Measurements from ENCODE around the gene CACNA1D.

CACNA1D gene

DNA sequence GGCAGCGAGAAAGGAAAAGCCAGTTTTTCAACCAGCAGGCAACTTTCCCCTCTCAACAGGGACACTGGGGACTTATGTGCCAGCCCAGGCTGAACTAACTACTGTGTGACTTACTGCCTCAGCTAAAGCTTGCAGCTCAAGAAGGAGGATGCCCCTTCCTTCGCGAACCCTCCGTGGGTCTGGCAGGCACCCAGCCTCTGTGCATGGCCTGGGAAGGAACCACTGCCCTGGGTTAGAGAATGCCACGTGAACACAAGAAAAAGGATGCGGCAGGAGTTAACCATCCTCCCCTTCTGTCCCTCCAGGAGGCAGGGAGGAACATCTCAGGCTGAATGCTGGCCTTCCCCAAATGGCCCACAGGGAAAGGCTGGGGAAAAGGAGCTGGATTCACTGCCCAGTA is 322.8 kb downstream of the CACNA1D start:
- in situ Hi-C loops (cut with MboI; ENCODE audit: low sequenced_read_pairs), result no loop called here

- in situ Hi-C loops (cut with MboI; ENCODE audit: low sequenced_read_pairs), result no loop called here
Measured at GRCh38 chr3:53817809-53818208, 323.4 kb downstream of the CACNA1D start.

DNA sequence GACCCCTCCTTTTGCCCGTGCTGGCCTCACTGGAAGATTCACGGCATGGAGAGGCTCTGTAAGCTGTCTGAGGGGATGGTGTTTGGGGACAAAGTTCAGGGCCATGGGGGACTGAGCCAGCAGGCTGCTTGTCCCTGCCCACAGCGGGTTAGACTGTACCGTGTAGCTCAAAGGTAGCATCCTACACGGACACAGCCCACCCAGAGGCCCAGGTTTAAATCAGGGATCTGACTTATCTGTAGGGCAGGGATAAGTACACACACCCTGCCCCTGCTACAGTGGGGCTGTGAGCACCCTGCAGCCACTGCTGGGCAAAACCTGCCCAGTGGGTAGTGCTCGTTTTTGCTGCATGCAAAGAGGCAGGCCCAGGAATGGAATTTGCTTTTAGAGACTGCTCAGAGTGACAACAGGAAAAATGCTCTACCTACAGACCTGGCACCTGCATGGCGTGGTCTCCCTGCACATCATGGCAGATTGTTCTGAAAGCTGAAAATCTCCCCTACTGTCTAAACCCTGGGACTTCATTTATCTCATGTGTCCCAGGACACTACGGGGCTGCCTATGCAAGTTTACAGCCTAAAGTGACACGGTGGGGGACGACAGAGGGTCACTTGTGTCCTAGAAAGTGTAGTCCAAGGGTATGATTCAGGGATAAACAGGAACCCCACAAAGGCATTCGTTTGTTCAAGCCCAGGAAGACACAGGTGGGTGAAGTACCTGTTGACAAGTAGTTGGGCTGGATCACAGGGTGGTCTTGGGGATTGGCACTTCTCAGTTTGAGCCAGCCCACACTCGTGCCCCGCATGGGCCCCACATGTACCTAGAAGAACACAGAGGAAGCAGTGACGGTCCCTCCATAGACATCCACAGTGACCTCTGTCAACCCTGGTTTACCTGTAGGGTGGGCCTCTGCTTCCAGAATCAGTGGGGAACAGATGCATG is 324.1 kb downstream of the CACNA1D start:
- in situ Hi-C loops (cut with MboI; ENCODE audit: low sequenced_read_pairs), result no loop called here

- in situ Hi-C loops (cut with MboI; ENCODE audit: low sequenced_read_pairs), result no loop called here
Measured at GRCh38 chr3:53819163-53819868, 324.9 kb downstream of the CACNA1D start.

GRCh38 chr3:53820084-53820483 is 325.7 kb downstream of the CACNA1D start:
- in situ Hi-C loops (cut with MboI; ENCODE audit: low sequenced_read_pairs), result no loop called here

- in situ Hi-C loops (cut with MboI; ENCODE audit: low sequenced_read_pairs), result no loop called here
Measured at GRCh38 chr3:53820756-53821580, 326.6 kb downstream of the CACNA1D start.

DNA sequence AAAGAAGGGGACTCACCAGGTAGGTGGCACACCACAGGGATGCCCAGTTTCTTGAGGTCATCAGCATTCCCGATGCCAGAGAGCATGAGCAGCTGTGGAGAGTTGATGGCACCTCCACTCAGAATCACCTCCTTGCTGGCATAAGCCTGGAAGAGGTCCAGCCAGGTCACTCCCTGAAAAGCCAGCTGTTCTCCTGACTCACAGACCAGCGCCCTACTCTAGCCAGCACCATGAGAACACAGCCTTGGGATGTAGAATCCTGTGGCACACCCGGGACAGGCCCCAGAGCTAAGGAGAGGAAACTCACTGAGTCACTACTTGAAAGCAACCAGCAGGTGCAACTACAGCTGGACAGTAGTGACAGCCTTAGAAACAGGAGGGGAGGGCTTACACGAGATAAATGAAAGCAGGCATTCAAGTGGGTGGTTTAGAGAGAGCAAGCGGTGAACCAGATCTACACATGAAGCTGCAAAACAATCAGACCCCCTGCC is 327.3 kb downstream of the CACNA1D start:
- in situ Hi-C loops (cut with MboI; ENCODE audit: low sequenced_read_pairs), result no loop called here

GRCh38 chr3:53822331-53822741 is 327.9 kb downstream of the CACNA1D start:
- in situ Hi-C loops (cut with MboI; ENCODE audit: low sequenced_read_pairs), result no loop called here

- in situ Hi-C loops (cut with MboI; ENCODE audit: low sequenced_read_pairs), result no loop called here
Measured at GRCh38 chr3:53823026-53823955, 328.9 kb downstream of the CACNA1D start.

- in situ Hi-C loops (cut with MboI; ENCODE audit: low sequenced_read_pairs), result no loop called here
Measured at GRCh38 chr3:53823956-53824657, 329.7 kb downstream of the CACNA1D start.

DNA sequence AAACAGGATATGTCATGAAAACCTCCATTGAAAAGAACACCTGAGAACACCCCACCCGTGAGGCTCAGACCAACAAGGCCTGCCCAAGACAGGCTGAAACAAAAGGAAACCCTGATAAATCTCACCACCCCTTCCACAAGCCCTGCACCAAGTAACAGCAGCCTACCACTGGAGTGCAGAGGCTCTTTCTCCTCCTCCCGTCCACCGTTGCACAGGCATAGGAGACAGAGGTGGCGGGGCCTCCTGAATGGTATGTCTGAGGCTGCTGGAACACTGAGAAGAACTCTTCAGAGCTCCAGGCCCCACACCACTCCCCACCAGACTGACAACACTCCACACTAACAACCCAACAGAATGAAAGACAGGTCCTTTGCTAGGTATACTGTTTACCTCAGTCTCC is 330.4 kb downstream of the CACNA1D start:
- in situ Hi-C loops (cut with MboI; ENCODE audit: low sequenced_read_pairs), result no loop called here

DNA sequence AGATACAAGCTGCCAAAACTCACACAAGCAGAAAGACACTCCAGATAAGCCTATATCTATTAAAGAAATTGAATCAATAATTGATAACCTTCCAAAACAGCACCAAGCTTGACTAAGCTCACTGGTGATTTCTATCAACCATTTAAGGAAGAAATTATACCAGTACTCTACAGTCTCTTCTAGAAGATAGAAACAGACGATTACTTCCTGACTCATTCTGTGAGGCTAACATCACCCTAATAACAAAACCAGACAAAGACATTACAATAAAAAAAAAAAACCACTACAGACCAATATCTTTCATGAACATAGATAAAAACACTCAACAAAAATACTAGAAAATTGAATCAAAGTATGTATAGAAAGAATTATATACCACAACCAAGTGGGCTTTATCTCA is 331.6 kb downstream of the CACNA1D start:
- in situ Hi-C loops (cut with MboI; ENCODE audit: low sequenced_read_pairs), result no loop called here

GRCh38 chr3:53828581-53828980 is 334.2 kb downstream of the CACNA1D start:
- in situ Hi-C loops (cut with MboI; ENCODE audit: low sequenced_read_pairs), result no loop called here

GRCh38 chr3:53829605-53830004 is 335.2 kb downstream of the CACNA1D start:
- in situ Hi-C loops (cut with MboI; ENCODE audit: low sequenced_read_pairs), result no loop called here

DNA sequence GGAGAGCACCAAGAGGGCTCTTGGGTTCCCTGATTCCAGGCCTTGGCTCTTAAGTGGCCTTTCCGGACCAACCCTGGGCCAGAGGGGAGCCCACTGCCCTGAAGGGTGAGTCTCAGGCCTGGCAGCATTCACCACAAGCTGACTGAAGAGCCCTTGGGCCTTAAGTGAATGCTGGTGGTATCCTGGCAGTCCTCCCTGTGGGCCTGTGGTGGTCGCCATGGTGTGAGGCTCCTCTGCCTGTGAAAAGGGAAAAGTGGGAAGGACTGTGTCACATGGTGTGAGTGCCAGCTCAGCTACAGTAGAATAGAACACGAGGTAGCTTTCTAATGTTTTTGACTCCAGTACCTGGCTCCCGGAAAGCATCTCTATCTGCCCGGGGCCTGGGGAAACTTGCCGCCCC is 336.5 kb downstream of the CACNA1D start:
- in situ Hi-C loops (cut with MboI; ENCODE audit: low sequenced_read_pairs), result no loop called here

DNA sequence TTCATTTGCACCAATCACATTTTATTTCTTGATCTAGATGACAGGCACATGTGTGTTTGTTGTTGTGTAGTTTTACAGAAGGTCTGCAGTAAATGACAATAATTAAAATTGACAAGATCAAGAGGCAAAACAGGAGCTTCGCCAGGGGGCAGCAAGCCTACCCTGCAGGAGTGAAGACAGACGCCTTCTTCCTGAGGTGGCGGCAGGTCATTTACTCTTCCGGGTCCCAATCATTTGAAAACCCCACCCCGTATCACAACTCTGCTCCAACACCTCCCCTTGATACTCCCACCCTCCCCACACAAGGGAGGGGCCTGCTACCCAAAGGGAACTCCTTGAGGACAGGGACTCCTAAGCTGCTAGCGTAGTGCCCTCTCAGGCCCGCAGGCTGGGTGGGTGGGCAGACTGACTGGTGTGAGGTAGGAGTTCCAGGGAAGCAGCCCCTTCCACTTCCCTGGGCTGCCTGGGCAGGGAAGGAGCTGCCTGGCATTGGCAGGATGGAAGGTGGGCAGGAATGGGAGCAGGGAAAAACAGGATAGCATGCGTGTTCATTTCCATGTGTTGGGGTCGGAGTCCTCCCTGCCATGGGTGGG is 338.7 kb downstream of the CACNA1D start:
- in situ Hi-C loops (cut with MboI; ENCODE audit: low sequenced_read_pairs), result no loop called here

DNA sequence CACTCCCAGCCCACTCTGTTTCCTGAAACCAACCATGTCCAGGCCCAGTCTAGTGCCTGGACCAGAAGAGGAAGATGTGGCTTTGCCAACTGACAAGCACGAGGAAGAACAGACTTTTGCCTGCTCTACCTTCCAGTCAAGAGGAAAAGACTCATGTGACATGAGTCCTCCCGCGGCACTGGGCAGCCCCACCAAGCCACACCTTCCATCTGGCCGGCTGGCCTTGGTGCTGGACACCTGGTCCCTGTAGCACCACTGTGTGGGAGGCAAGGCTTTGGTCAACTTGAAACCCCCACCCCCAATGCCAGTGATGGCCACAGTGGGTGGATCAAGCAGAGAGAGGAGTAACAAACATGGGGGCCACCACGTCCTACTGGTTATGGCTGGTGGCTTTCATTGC is 339.3 kb downstream of the CACNA1D start:
- in situ Hi-C loops (cut with MboI; ENCODE audit: low sequenced_read_pairs), result no loop called here

- in situ Hi-C loops (cut with MboI; ENCODE audit: low sequenced_read_pairs), result no loop called here
Measured at GRCh38 chr3:53834429-53835095, 340.2 kb downstream of the CACNA1D start.
